LNCaP clone FGC (cell line): Measurements from ENCODE around the gene SORCS2.

ENCODE experiments used
- DNase-seq: peaks from one replicate; pipeline ENCODE4 v3.0.0-alpha.2; 2011; ENCODE audit warnings: low read depth
- H3K4me3 ChIP-seq: 2 replicates; pipeline ENCODE4 v1.5.1; 2011; ENCODE audit warnings: mild to moderate bottlenecking, low read depth, low read length, control low read depth
- TF ChIP-seq, protein P1 (sequence below): IDR thresholded peaks from 2 replicates; pipeline ENCODE4 v1.5.1; 2012; ENCODE audit warnings: mild to moderate bottlenecking; ENCODE audit not compliant: control insufficient read depth, insufficient read depth; ENCODE audit errors: extremely low read depth

Gene SORCS2

GRCh38 chr4:7399440-7400234 is 207.3 kb downstream of the SORCS2 start:
- DNase-seq, result no peak
- TF ChIP-seq, protein P1, sequence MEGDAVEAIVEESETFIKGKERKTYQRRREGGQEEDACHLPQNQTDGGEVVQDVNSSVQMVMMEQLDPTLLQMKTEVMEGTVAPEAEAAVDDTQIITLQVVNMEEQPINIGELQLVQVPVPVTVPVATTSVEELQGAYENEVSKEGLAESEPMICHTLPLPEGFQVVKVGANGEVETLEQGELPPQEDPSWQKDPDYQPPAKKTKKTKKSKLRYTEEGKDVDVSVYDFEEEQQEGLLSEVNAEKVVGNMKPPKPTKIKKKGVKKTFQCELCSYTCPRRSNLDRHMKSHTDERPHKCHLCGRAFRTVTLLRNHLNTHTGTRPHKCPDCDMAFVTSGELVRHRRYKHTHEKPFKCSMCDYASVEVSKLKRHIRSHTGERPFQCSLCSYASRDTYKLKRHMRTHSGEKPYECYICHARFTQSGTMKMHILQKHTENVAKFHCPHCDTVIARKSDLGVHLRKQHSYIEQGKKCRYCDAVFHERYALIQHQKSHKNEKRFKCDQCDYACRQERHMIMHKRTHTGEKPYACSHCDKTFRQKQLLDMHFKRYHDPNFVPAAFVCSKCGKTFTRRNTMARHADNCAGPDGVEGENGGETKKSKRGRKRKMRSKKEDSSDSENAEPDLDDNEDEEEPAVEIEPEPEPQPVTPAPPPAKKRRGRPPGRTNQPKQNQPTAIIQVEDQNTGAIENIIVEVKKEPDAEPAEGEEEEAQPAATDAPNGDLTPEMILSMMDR, result no peak
- H3K4me3 ChIP-seq, result no peak overlapping the region

GRCh38 chr4:7400671-7401298 is 208.4 kb downstream of the SORCS2 start:
- H3K4me3 ChIP-seq, result no peak overlapping the region
- TF ChIP-seq, protein P1, result no peak
- no peak for DNase-seq

GRCh38 chr4:7402526-7402925 is 210.2 kb downstream of the SORCS2 start:
- DNase-seq, result no peak
- no peak overlapping the region for H3K4me3 ChIP-seq
- TF ChIP-seq, protein P1, result no peak

- DNase-seq, result no peak
Observed at GRCh38 chr4:7403001-7403400, 210.7 kb downstream of the SORCS2 start.

GRCh38 chr4:7408166-7408565 is 215.8 kb downstream of the SORCS2 start:
- no peak for DNase-seq

More at GRCh38 chr4:7403001-7403400, 210.7 kb downstream of the SORCS2 start:
- no peak overlapping the region for H3K4me3 ChIP-seq
- TF ChIP-seq, protein P1, result no peak

GRCh38 chr4:7410446-7410845 is 218.1 kb downstream of the SORCS2 start:
- H3K4me3 ChIP-seq, result no peak overlapping the region
- TF ChIP-seq, protein P1, result no peak
- no peak for DNase-seq

More at GRCh38 chr4:7408166-7408565, 215.8 kb downstream of the SORCS2 start:
- H3K4me3 ChIP-seq, result no peak overlapping the region
- TF ChIP-seq, protein P1, result no peak

GRCh38 chr4:7411491-7411890 is 219.2 kb downstream of the SORCS2 start:
- DNase-seq, result no peak
- no peak overlapping the region for H3K4me3 ChIP-seq
- TF ChIP-seq, protein P1, result no peak
